ENCODE results near the gene OR2L2.

DNA sequence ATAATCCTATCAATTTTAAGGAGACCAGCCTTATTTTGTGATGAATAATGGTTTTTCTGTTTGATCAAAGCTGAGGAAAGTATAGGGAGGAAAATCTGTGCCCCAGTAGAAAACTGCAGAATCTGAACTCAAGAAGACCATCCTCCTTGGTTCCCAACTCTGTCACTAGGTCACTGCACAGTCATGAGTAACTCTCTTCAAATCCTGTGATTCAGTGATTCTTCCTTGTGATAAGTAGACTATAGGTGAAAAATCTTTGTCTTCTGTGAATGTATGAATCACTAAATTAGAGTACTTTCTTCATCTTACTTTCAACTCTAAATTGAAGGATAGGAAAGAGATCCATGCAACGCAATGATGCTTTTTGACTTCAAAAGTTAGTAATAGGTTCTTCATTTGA is 29.7 kb upstream of the OR2L2 start:
- TF ChIP-seq SIX5 (IDR thresholded peaks at IDR 0.05; ENCODE audit: borderline replicate concordance in 1 of 2, insufficient read depth in 1 of 2, low read depth in 1 of 2, low read length in 2 of 2) (no peak), MYC (IDR thresholded peaks at IDR 0.05; ENCODE audit: low read depth, low read length) (no peak), MYC (CRISPR knock-in tag; IDR thresholded peaks at IDR 0.05; ENCODE audit: borderline replicate concordance, low read depth) (no peak)

All from K562 (cell line).